ENCODE data around the gene DYRK1A.

Gene DYRK1A

GRCh38 chr21:37445228-37445627, 78.7 kb downstream of the DYRK1A start:
- H3K27me3 ChIP-seq (ENCODE audit: control insufficient read depth, insufficient read depth, low read length) = no peaks in the 10 kb centered on the region
- H3K4me1 ChIP-seq (ENCODE audit: control insufficient read depth, insufficient read depth, low read length) = peaks cover 9% of the 10 kb centered on the region
- no peaks in the 10 kb centered on the region for H3K36me3 ChIP-seq (ENCODE audit: control insufficient read depth, insufficient read depth, low read length)
- H3K9ac ChIP-seq (ENCODE audit: low read depth, low read length) = no peak overlapping the region
- no peaks in the 10 kb centered on the region for H3K9me3 ChIP-seq (ENCODE audit: control insufficient read depth, insufficient read depth, low read length)
- H3K4me3 ChIP-seq (ENCODE audit: low read depth, low read length) = no peak overlapping the region

GRCh38 chr21:37446552-37446951, 80.0 kb downstream of the DYRK1A start:
- Histone ChIP-seq H3K4me1 (ENCODE audit: control insufficient read depth, insufficient read depth, low read length) (peaks cover 9% of the 10 kb centered on the region), H3K9ac (ENCODE audit: low read depth, low read length) (no peak overlapping the region), H3K4me3 (ENCODE audit: low read depth, low read length) (no peak overlapping the region), H3K27me3 (ENCODE audit: control insufficient read depth, insufficient read depth, low read length) (no peaks in the 10 kb centered on the region), H3K36me3 (ENCODE audit: control insufficient read depth, insufficient read depth, low read length) (no peaks in the 10 kb centered on the region), H3K9me3 (ENCODE audit: control insufficient read depth, insufficient read depth, low read length) (no peaks in the 10 kb centered on the region)

GRCh38 chr21:37447288-37447936, 80.8 kb downstream of the DYRK1A start:
- Histone ChIP-seq H3K36me3 (ENCODE audit: control insufficient read depth, insufficient read depth, low read length) (no peaks in the 10 kb centered on the region), H3K4me1 (ENCODE audit: control insufficient read depth, insufficient read depth, low read length) (peaks cover 12% of the 10 kb centered on the region), H3K4me3 (ENCODE audit: low read depth, low read length) (no peak overlapping the region), H3K9me3 (ENCODE audit: control insufficient read depth, insufficient read depth, low read length) (no peaks in the 10 kb centered on the region), H3K27me3 (ENCODE audit: control insufficient read depth, insufficient read depth, low read length) (no peaks in the 10 kb centered on the region), H3K9ac (ENCODE audit: low read depth, low read length) (no peak overlapping the region)

- no peaks in the 10 kb centered on the region for H3K36me3 ChIP-seq (ENCODE audit: control insufficient read depth, insufficient read depth, low read length)
- no peak overlapping the region for H3K9ac ChIP-seq (ENCODE audit: low read depth, low read length)
- no peak overlapping the region for H3K4me3 ChIP-seq (ENCODE audit: low read depth, low read length)
- no peaks in the 10 kb centered on the region for H3K9me3 ChIP-seq (ENCODE audit: control insufficient read depth, insufficient read depth, low read length)
- peaks cover 8% of the 10 kb centered on the region for H3K4me1 ChIP-seq (ENCODE audit: control insufficient read depth, insufficient read depth, low read length)
- H3K27me3 ChIP-seq (ENCODE audit: control insufficient read depth, insufficient read depth, low read length) = no peaks in the 10 kb centered on the region
Measured at GRCh38 chr21:37449302-37449937, 82.8 kb downstream of the DYRK1A start.

GRCh38 chr21:37450445-37450941, 83.9 kb downstream of the DYRK1A start:
- Histone ChIP-seq H3K36me3 (ENCODE audit: control insufficient read depth, insufficient read depth, low read length) (no peaks in the 10 kb centered on the region), H3K27me3 (ENCODE audit: control insufficient read depth, insufficient read depth, low read length) (no peaks in the 10 kb centered on the region), H3K4me3 (ENCODE audit: low read depth, low read length) (no peak overlapping the region), H3K4me1 (ENCODE audit: control insufficient read depth, insufficient read depth, low read length) (peaks cover 11% of the 10 kb centered on the region), H3K9ac (ENCODE audit: low read depth, low read length) (no peak overlapping the region), H3K9me3 (ENCODE audit: control insufficient read depth, insufficient read depth, low read length) (no peaks in the 10 kb centered on the region)

GRCh38 chr21:37451446-37451845, 84.9 kb downstream of the DYRK1A start:
- Histone ChIP-seq H3K4me3 (ENCODE audit: low read depth, low read length) (no peak overlapping the region), H3K36me3 (ENCODE audit: control insufficient read depth, insufficient read depth, low read length) (no peaks in the 10 kb centered on the region), H3K9me3 (ENCODE audit: control insufficient read depth, insufficient read depth, low read length) (no peaks in the 10 kb centered on the region), H3K4me1 (ENCODE audit: control insufficient read depth, insufficient read depth, low read length) (peaks cover 11% of the 10 kb centered on the region), H3K27me3 (ENCODE audit: control insufficient read depth, insufficient read depth, low read length) (no peaks in the 10 kb centered on the region), H3K9ac (ENCODE audit: low read depth, low read length) (no peak overlapping the region)

- Histone ChIP-seq H3K36me3 (ENCODE audit: control insufficient read depth, insufficient read depth, low read length) (no peaks in the 10 kb centered on the region), H3K9ac (ENCODE audit: low read depth, low read length) (no peak overlapping the region), H3K9me3 (ENCODE audit: control insufficient read depth, insufficient read depth, low read length) (no peaks in the 10 kb centered on the region), H3K27me3 (ENCODE audit: control insufficient read depth, insufficient read depth, low read length) (no peaks in the 10 kb centered on the region), H3K4me3 (ENCODE audit: low read depth, low read length) (no peak overlapping the region), H3K4me1 (ENCODE audit: control insufficient read depth, insufficient read depth, low read length) (peaks cover 7% of the 10 kb centered on the region)
Measured at GRCh38 chr21:37452227-37452626, 85.7 kb downstream of the DYRK1A start.

- Histone ChIP-seq H3K9ac (ENCODE audit: low read depth, low read length) (no peak overlapping the region), H3K27me3 (ENCODE audit: control insufficient read depth, insufficient read depth, low read length) (no peaks in the 10 kb centered on the region), H3K4me3 (ENCODE audit: low read depth, low read length) (no peak overlapping the region), H3K4me1 (ENCODE audit: control insufficient read depth, insufficient read depth, low read length) (peaks cover 12% of the 10 kb centered on the region), H3K36me3 (ENCODE audit: control insufficient read depth, insufficient read depth, low read length) (no peaks in the 10 kb centered on the region), H3K9me3 (ENCODE audit: control insufficient read depth, insufficient read depth, low read length) (no peaks in the 10 kb centered on the region)
Measured at GRCh38 chr21:37453350-37453749, 86.8 kb downstream of the DYRK1A start.

- Histone ChIP-seq H3K27me3 (ENCODE audit: control insufficient read depth, insufficient read depth, low read length) (no peaks in the 10 kb centered on the region), H3K9ac (ENCODE audit: low read depth, low read length) (no peak overlapping the region), H3K4me1 (ENCODE audit: control insufficient read depth, insufficient read depth, low read length) (peaks cover 19% of the 10 kb centered on the region), H3K9me3 (ENCODE audit: control insufficient read depth, insufficient read depth, low read length) (no peaks in the 10 kb centered on the region), H3K4me3 (ENCODE audit: low read depth, low read length) (no peak overlapping the region), H3K36me3 (ENCODE audit: control insufficient read depth, insufficient read depth, low read length) (no peaks in the 10 kb centered on the region)
Measured at GRCh38 chr21:37454869-37455503, 88.4 kb downstream of the DYRK1A start.

- no peak overlapping the region for H3K9ac ChIP-seq (ENCODE audit: low read depth, low read length)
- no peaks in the 10 kb centered on the region for H3K27me3 ChIP-seq (ENCODE audit: control insufficient read depth, insufficient read depth, low read length)
- H3K36me3 ChIP-seq (ENCODE audit: control insufficient read depth, insufficient read depth, low read length) = no peaks in the 10 kb centered on the region
- peaks cover 21% of the 10 kb centered on the region for H3K4me1 ChIP-seq (ENCODE audit: control insufficient read depth, insufficient read depth, low read length)
- no peak overlapping the region for H3K4me3 ChIP-seq (ENCODE audit: low read depth, low read length)
- no peaks in the 10 kb centered on the region for H3K9me3 ChIP-seq (ENCODE audit: control insufficient read depth, insufficient read depth, low read length)
Measured at GRCh38 chr21:37455504-37455911, 88.9 kb downstream of the DYRK1A start.

GRCh38 chr21:37458669-37459276, 92.2 kb downstream of the DYRK1A start:
- Histone ChIP-seq H3K27me3 (ENCODE audit: control insufficient read depth, insufficient read depth, low read length) (no peaks in the 10 kb centered on the region), H3K4me1 (ENCODE audit: control insufficient read depth, insufficient read depth, low read length) (peaks cover 35% of the 10 kb centered on the region), H3K4me3 (ENCODE audit: low read depth, low read length) (no peak overlapping the region), H3K36me3 (ENCODE audit: control insufficient read depth, insufficient read depth, low read length) (no peaks in the 10 kb centered on the region), H3K9ac (ENCODE audit: low read depth, low read length) (no peak overlapping the region), H3K9me3 (ENCODE audit: control insufficient read depth, insufficient read depth, low read length) (no peaks in the 10 kb centered on the region)
